Gastrocnemius medialis (tissue), 4 donors: Measurements from ENCODE around the gene C8B. TPM values are rescaled to one million over a fixed set of nuclear protein-coding genes. Genes with fewer than 3 reads are reported as not detected.

Source experiments
- ATAC-seq, 2 donors: fragments of 150-250 bp; one replicate each; pipeline ENCODE4 v1.9.1; 2016
- DNase-seq, 2 donors: peaks; one replicate each; pipeline ENCODE4 v3.0.0-alpha.2; 2019
- H3K27ac ChIP-seq, 4 donors: fragments of 200-600 bp; sonication (generic); 1 replicate in 1 of 4; 2 replicates in 3 of 4; pipeline ENCODE4 v1.5.1; 2016 to 2018; ENCODE audit warnings: mild to moderate bottlenecking in 2 of 4, moderate library complexity in 1 of 4
- H3K27me3 ChIP-seq, 3 donors: fragments of 200-600 bp; sonication (generic) in 2 of 3; 1 replicate in 1 of 3; 2 replicates in 2 of 3; pipeline versions ENCODE4 v1.5.1 to v1.6.0; 2016 to 2019; ENCODE audit warnings: mild to moderate bottlenecking in 1 of 3, moderate library complexity in 1 of 3
- H3K36me3 ChIP-seq, 2 donors: fragments of 200-600 bp; sonication (generic) in 1 of 2; one replicate each; pipeline ENCODE4 v1.5.1; 2017 to 2018
- H3K4me1 ChIP-seq, 2 donors: fragments of 200-600 bp; sonication (generic) in 1 of 2; one replicate each; pipeline ENCODE4 v1.5.1; 2016 to 2017; ENCODE audit warnings: mild to moderate bottlenecking in 2 of 2
- H3K4me3 ChIP-seq, 4 donors: fragments of 200-600 bp; sonication (generic) in 3 of 4; 1 replicate in 1 of 4; 2 replicates in 3 of 4; pipeline ENCODE4 v1.5.1; 2016 to 2019; ENCODE audit warnings: mild to moderate bottlenecking in 2 of 4
- H3K9me3 ChIP-seq, 3 donors: fragments of 200-600 bp; sonication (generic) in 2 of 3; 1 replicate in 1 of 3; 2 replicates in 2 of 3; pipeline ENCODE4 v1.5.1; 2016 to 2019
- CTCF ChIP-seq, 5 experiments: fragments of 450-650 bp in 3 of 5; fragments of 200-600 bp in 2 of 5; sonication (generic) in 2 of 5; IDR thresholded peaks in 4 of 5; conservative IDR thresholded peaks in 1 of 5; 1 replicate in 4 of 5; 2 replicates in 1 of 5; pipeline ENCODE4 v1.5.1; 2016 to 2019; ENCODE audit warnings: antibody characterized with exemption in 5 of 5, mild to moderate bottlenecking in 3 of 5, moderate library complexity in 3 of 5
- POLR2A ChIP-seq, 2 donors: fragments of 450-650 bp; IDR thresholded peaks; one replicate each; pipeline ENCODE4 v1.6.1; 2017; ENCODE audit warnings: antibody characterized with exemption in 2 of 2, mild to moderate bottlenecking in 2 of 2, moderate library complexity in 2 of 2
- in situ Hi-C, 4 donors: fragments of 200-750 bp; cut with MboI; loops; one replicate each; pipeline versions ENCODE4 v1.15.0 to v1.8.0; 2017; ENCODE audit warnings: low sequenced_read_pairs in 4 of 4
- intact Hi-C: fragments of 100-400 bp; cut with DNase I; formaldehyde crosslinking; loops from one replicate; pipeline ENCODE4 v1.15.1; 2023; ENCODE audit warnings: low total_unique reads
- total RNA-seq, 4 donors: library from RNA; depleted of rRNA; stranded (reverse); fragments of >200 nt; gene quantifications; one replicate each; pipeline versions ENCODE4 v1.1.0 to v1.2.3, GENCODE V29; 2016

C8B gene
- total RNA-seq, 4 donors from 2014 or later, result 0.68 to 1.5 TPM; not detected in 2

DNA sequence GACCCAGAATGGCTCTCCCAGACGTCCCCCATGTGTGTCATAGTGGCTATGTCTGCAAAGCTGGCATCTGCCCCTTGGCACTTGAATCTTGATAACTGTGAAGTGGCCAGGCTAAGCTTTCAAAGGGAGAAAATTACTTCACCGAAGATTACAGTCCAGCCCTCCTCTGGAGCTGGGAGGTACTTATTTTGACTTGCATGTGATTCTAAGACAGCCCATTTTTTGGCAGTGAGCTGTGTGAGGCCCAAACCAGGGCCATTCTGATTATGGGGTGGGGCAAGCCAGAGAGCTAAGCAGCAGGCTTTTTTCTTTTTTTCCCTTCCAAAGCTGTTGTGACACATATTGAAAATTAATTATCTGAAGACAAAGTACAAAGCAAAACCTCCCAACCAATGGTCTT lies 42.1 kb upstream of the C8B start:
- in situ Hi-C loops, result no loop called here
- H3K9me3 ChIP-seq, result no peaks in the 10 kb centered on the region
- ATAC-seq (no peak), DNase-seq (no peak)
- intact Hi-C loops, result no loop called here
- H3K4me3 ChIP-seq, result no peak overlapping the region
- no peaks in the 10 kb centered on the region for H3K27me3 ChIP-seq
- H3K27ac ChIP-seq, result no peak overlapping the region
- no peaks in the 10 kb centered on the region for H3K4me1 ChIP-seq
- H3K36me3 ChIP-seq, result no peaks in the 10 kb centered on the region
- no peak for TF ChIP-seq CTCF (IDR thresholded peaks at IDR 0.05 in 4 of 5, conservative IDR thresholded peaks at IDR 0.05 in 1 of 5)
- TF ChIP-seq POLR2A (IDR thresholded peaks at IDR 0.05), result no peak

GRCh38 chr1:57007472-57007871 lies 41.7 kb upstream of the C8B start:
- Histone ChIP-seq H3K4me1 (no peaks in the 10 kb centered on the region), H3K4me3 (no peak overlapping the region), H3K36me3 (no peaks in the 10 kb centered on the region), H3K27me3 (no peaks in the 10 kb centered on the region), H3K9me3 (no peaks in the 10 kb centered on the region), H3K27ac (no peak overlapping the region)
- TF ChIP-seq CTCF (IDR thresholded peaks at IDR 0.05 in 4 of 5, conservative IDR thresholded peaks at IDR 0.05 in 1 of 5) (no peak), POLR2A (IDR thresholded peaks at IDR 0.05) (no peak)
- DNase-seq, result no peak
- intact Hi-C loops (no loop called here), in situ Hi-C loops (no loop called here)
- no peak for ATAC-seq

- TF ChIP-seq POLR2A (IDR thresholded peaks at IDR 0.05) (no peak), CTCF (IDR thresholded peaks at IDR 0.05 in 4 of 5, conservative IDR thresholded peaks at IDR 0.05 in 1 of 5) (no peak)
Measured at GRCh38 chr1:57003398-57004139, 37.8 kb upstream of the C8B start.

GRCh38 chr1:56995414-56996100 lies 29.7 kb upstream of the C8B start:
- H3K27me3 ChIP-seq, result no peaks in the 10 kb centered on the region
- no peak overlapping the region for H3K4me3 ChIP-seq
- H3K4me1 ChIP-seq, result peaks cover 9 to 21% of the 10 kb centered on the region in 2 donors
- intact Hi-C loops (no loop called here), in situ Hi-C loops (no loop called here)
- TF ChIP-seq POLR2A (IDR thresholded peaks at IDR 0.05), result no peak
- no peak for TF ChIP-seq CTCF (IDR thresholded peaks at IDR 0.05 in 4 of 5, conservative IDR thresholded peaks at IDR 0.05 in 1 of 5)
- H3K9me3 ChIP-seq, result no peaks in the 10 kb centered on the region
- no peak for ATAC-seq
- no peak overlapping the region for H3K27ac ChIP-seq
- no peaks in the 10 kb centered on the region for H3K36me3 ChIP-seq
- DNase-seq, result no peak

More at GRCh38 chr1:57003398-57004139, 37.8 kb upstream of the C8B start:
- H3K36me3 ChIP-seq, result no peaks in the 10 kb centered on the region
- H3K4me3 ChIP-seq, result no peak overlapping the region
- ATAC-seq, result no peak
- intact Hi-C loops, result no loop called here
- no peak overlapping the region for H3K27ac ChIP-seq
- in situ Hi-C loops, result no loop called here
- H3K27me3 ChIP-seq, result no peaks in the 10 kb centered on the region
- no peak for DNase-seq
- no peaks in the 10 kb centered on the region for H3K4me1 ChIP-seq
- no peaks in the 10 kb centered on the region for H3K9me3 ChIP-seq
